ENCODE data around the gene EHD4. TPM values are rescaled to one million over a fixed set of nuclear protein-coding genes. Genes with fewer than 3 reads are reported as not detected.

Gene EHD4
- total RNA-seq, 1 donor from 2014 or later: 23.8 TPM

DNA sequence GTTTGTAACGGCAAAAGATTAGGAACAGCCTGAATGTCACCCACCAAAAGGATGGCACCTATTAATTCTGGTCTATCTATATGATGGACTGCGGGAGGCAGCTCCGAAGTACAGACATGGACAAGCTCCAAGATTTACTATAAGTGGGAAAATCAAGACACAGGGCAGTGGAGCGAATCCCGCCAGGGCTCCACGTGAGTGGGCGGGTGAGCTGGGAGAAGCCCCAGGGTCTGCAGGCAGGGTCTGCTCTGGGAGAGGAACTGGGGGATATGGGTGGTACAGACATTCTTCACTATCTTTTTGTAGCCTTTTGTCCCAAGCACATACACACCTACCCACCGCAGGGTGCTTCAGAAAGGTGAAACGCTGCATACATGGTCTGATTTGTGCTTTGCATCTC lies 40.3 kb downstream of the EHD4 start:
- H3K36me3 Mint-ChIP-seq (ENCODE audit: low read depth): no peaks in the 10 kb centered on the region
- no peak for DNase-seq (ENCODE audit: low spot score)
- TF ChIP-seq, protein P1, sequence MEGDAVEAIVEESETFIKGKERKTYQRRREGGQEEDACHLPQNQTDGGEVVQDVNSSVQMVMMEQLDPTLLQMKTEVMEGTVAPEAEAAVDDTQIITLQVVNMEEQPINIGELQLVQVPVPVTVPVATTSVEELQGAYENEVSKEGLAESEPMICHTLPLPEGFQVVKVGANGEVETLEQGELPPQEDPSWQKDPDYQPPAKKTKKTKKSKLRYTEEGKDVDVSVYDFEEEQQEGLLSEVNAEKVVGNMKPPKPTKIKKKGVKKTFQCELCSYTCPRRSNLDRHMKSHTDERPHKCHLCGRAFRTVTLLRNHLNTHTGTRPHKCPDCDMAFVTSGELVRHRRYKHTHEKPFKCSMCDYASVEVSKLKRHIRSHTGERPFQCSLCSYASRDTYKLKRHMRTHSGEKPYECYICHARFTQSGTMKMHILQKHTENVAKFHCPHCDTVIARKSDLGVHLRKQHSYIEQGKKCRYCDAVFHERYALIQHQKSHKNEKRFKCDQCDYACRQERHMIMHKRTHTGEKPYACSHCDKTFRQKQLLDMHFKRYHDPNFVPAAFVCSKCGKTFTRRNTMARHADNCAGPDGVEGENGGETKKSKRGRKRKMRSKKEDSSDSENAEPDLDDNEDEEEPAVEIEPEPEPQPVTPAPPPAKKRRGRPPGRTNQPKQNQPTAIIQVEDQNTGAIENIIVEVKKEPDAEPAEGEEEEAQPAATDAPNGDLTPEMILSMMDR (IDR thresholded peaks at IDR 0.05): no peak
- peak overlapping the region; percentile 32 for H3K27ac Mint-ChIP-seq (ENCODE audit: unreplicated experiment)
- no peaks in the 10 kb centered on the region for H3K9me3 Mint-ChIP-seq (ENCODE audit: low read depth)
- no peak overlapping the region for H3K4me3 Mint-ChIP-seq (ENCODE audit: unreplicated experiment)
- H3K4me1 Mint-ChIP-seq (ENCODE audit: low read depth): peaks cover 87% of the 10 kb centered on the region
- no peaks in the 10 kb centered on the region for H3K27me3 Mint-ChIP-seq (ENCODE audit: low read depth)

DNA sequence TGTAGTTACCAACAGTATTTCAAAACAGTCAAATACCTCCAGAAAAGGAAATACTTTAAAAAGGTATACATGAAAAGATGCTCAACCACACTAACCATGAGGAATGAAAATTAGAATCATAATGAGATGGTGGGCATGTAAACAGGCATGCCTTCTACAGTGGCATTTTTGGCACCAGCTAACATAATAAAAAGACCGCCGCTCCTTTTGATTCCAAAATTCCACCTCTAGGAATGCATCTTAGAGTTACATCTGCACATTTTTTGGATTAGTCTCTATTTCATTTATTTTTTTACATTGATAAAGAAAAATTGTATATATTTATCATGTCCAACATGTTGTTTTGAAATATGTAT lies 41.5 kb downstream of the EHD4 start:
- Mint-ChIP-seq H3K27ac (ENCODE audit: unreplicated experiment) (peak overlapping the region; percentile 86), H3K4me1 (ENCODE audit: low read depth) (peaks cover 89% of the 10 kb centered on the region), H3K27me3 (ENCODE audit: low read depth) (no peaks in the 10 kb centered on the region), H3K4me3 (ENCODE audit: unreplicated experiment) (no peak overlapping the region), H3K9me3 (ENCODE audit: low read depth) (no peaks in the 10 kb centered on the region), H3K36me3 (ENCODE audit: low read depth) (no peaks in the 10 kb centered on the region)
- DNase-seq (ENCODE audit: low spot score): no peak
- TF ChIP-seq, protein P1 (IDR thresholded peaks at IDR 0.05): no peak

DNA sequence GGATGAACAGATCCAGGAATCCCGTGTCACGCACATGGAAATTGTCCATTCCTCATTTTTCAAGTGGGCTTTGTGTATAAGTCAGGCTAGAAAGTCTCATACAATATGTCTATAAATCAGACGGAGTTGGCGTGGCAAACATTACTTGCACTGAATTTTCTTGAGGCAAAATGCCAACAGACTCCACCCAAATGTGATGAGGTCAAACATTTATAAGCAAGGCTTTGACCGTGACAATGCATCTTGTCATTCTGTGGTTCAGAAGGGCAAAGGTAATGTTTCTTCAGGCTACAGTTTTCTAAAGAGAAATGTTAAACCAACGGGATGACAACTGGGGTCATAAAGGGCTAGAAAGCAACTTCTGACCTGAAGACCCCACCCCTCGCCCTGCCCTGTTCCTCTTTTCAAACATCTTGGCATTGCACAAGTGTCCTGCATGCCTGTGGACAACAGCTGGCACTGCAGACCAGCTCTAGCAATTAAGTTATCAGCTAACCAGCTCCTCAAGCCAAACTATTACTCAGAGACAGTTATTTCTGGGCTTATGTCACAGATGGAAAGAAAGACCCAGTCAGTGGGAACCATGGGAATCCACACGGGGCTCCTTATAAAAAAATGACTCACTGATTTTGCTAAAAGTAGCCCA lies 42.0 kb downstream of the EHD4 start:
- no peaks in the 10 kb centered on the region for H3K27me3 Mint-ChIP-seq (ENCODE audit: low read depth)
- no peak for DNase-seq (ENCODE audit: low spot score)
- H3K27ac Mint-ChIP-seq (ENCODE audit: unreplicated experiment): peak overlapping the region; percentile 86
- no peaks in the 10 kb centered on the region for H3K9me3 Mint-ChIP-seq (ENCODE audit: low read depth)
- peaks cover 84% of the 10 kb centered on the region for H3K4me1 Mint-ChIP-seq (ENCODE audit: low read depth)
- no peak overlapping the region for H3K4me3 Mint-ChIP-seq (ENCODE audit: unreplicated experiment)
- no peaks in the 10 kb centered on the region for H3K36me3 Mint-ChIP-seq (ENCODE audit: low read depth)
- TF ChIP-seq, protein P1 (IDR thresholded peaks at IDR 0.05): peak; percentile 69

DNA sequence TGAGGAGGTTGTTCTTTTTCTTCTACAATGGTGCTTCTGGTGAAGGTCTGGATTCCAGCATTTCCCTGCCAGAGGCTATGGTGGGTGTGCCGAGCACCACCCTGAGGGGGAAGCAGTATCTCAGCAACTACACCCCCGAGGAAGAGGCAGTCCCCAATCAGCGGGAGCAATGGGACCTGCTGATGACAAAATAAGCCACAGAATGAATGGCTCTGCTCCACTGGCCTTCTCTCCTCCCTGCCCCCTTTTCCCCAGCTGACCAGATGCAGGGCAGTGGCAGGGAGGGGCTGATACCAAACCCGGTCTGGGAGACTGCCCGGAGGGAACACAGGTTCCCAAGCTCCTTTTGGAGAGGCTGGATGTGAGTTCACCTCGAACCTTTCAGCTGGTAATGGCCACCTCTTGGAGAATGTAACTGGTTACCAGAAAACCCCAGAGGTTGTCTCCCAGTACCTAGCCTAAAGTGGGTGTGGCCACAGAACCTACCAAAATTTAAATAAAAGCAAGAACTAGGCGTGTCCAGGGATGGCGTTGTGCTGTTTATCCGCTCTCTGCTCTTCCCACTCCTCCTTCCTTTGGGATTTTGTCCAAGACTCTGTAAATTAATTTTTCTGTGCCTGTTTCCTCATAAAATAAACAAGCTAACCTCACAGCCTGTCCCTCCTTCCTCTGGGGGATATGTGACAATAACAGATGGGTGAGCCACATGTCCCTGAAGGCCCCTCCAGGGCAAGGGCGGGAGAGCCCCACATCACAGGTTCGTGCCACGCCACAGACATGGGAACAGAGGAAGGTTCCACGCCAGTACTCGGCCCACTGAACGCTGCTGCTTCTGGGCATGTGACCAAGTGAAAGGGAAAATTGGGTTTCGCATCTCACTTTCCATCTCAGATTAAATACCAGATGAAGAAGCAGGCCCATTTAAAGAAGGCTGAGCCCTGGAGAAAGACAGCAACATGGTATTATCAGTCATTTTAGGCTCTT lies 43.4 kb downstream of the EHD4 start:
- no peaks in the 10 kb centered on the region for H3K27me3 Mint-ChIP-seq (ENCODE audit: low read depth)
- no peaks in the 10 kb centered on the region for H3K9me3 Mint-ChIP-seq (ENCODE audit: low read depth)
- DNase-seq (ENCODE audit: low spot score): no peak
- no peak overlapping the region for H3K4me3 Mint-ChIP-seq (ENCODE audit: unreplicated experiment)
- peaks cover 71% of the 10 kb centered on the region for H3K4me1 Mint-ChIP-seq (ENCODE audit: low read depth)
- peak overlapping the region; percentile 54 for H3K27ac Mint-ChIP-seq (ENCODE audit: unreplicated experiment)
- peaks cover 3% of the 10 kb centered on the region for H3K36me3 Mint-ChIP-seq (ENCODE audit: low read depth)
- TF ChIP-seq, protein P1 (IDR thresholded peaks at IDR 0.05): no peak

DNA sequence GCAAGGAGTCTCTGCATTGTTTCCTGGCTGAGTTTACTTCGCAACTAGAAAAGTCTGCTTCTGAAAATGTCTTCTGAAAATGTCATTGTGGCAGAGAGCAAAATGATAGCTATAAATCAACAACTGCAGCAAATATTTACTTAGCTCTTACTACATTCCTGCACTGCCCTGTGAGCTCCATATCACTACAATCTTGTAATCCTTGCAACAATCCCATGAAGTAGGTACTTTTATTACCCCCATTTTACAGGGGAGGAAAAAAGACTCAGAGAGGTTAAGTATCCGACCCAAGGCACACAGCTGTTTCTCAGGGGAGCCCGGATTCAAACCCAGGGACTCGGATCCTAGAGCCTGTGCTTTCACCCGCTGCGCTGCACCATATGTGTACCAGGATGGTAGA lies 44.3 kb downstream of the EHD4 start:
- Mint-ChIP-seq H3K4me3 (ENCODE audit: unreplicated experiment) (no peak overlapping the region), H3K9me3 (ENCODE audit: low read depth) (no peaks in the 10 kb centered on the region), H3K4me1 (ENCODE audit: low read depth) (peaks cover 70% of the 10 kb centered on the region), H3K27me3 (ENCODE audit: low read depth) (no peaks in the 10 kb centered on the region), H3K36me3 (ENCODE audit: low read depth) (peaks cover 6% of the 10 kb centered on the region), H3K27ac (ENCODE audit: unreplicated experiment) (no peak overlapping the region)
- TF ChIP-seq, protein P1 (IDR thresholded peaks at IDR 0.05): no peak
- DNase-seq (ENCODE audit: low spot score): no peak
